Tibial nerve (tissue), 3 donors: ENCODE data around the gene AKAP6.

ENCODE experiments used
- CTCF ChIP-seq, 5 experiments: fragments of 200-600 bp in 3 of 5; fragments of 450-650 bp in 2 of 5; sonication (generic) in 3 of 5; IDR thresholded peaks; one replicate each; pipeline ENCODE4 v1.5.1; 2016 to 2019; ENCODE audit warnings: antibody characterized with exemption in 5 of 5, mild to moderate bottlenecking in 3 of 5, moderate library complexity in 2 of 5
- POLR2A ChIP-seq, 2 donors: fragments of 450-650 bp; IDR thresholded peaks; one replicate each; pipeline ENCODE4 v1.6.1; 2017; ENCODE audit warnings: antibody characterized with exemption in 2 of 2, mild to moderate bottlenecking in 2 of 2, moderate library complexity in 2 of 2

GRCh38 chr14:32434880-32435279 is 105.8 kb downstream of the AKAP6 start:
- TF ChIP-seq POLR2A (IDR thresholded peaks at IDR 0.05) (no peak), CTCF (IDR thresholded peaks at IDR 0.05) (no peak)
